Cortex of kidney (tissue), 1 donor: ENCODE measurements around the gene MOB1B.

ENCODE experiments used
- DNase-seq: peaks from one replicate; lab custom pipeline; 2025; lab: John Stamatoyannopoulos, UW

The MOB1B gene

DNA sequence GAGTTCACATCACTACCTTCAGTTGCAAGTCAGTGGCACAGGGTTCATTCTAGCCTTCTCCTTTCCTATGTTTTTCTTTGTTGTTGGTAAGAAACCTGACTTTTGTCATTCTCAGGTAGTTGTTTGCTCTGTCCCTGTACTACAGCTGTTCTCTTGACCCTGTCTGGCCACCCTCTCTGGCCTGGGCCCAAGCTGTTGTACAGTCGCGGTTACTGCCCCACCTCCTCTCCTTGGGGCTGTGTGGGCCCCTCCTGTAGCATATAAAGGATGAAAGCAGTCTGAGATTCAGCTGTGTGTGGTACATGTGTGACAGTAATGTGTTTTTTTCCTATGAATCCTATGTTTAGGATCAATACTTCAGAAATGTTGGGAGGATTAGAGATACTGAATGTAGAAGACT lies 12.5 kb downstream of the MOB1B start:
- no peak for DNase-seq

DNA sequence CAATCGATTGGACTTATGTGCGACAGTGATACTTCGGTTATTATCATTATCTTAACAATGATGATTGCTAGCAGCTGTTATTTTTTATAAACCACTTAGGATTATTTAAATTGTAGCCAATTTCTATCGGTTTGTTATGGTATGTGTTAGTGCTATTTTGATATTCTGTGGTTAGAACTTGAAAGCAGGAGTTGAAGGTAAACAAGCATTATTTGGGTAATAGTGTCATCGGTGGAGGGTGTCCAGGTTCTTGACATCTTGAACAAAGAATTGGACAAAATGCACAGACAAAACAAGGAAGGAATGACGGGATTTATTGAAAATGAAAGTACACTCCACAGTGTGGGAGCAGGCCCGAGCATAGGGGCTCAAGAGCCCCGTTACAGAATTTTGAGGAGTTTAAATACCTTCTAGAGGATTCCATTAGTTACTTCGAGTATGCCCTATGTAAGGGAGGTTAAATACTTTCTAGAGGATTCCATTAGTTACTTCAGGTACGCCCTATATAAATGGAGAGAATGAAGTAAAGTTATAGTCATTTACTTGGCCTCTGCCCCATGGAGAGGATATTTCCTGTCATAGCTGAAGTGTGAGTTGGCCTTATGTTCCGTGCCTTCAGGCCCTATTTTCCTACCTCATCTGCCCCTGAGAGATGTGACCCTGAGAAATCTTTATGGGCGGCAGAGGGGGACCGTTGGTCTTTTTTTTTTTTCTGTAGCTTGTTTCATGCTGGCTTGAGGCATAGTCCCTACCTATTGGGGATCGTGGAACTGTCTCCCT lies 13.1 kb downstream of the MOB1B start:
- DNase-seq = no peak

DNA sequence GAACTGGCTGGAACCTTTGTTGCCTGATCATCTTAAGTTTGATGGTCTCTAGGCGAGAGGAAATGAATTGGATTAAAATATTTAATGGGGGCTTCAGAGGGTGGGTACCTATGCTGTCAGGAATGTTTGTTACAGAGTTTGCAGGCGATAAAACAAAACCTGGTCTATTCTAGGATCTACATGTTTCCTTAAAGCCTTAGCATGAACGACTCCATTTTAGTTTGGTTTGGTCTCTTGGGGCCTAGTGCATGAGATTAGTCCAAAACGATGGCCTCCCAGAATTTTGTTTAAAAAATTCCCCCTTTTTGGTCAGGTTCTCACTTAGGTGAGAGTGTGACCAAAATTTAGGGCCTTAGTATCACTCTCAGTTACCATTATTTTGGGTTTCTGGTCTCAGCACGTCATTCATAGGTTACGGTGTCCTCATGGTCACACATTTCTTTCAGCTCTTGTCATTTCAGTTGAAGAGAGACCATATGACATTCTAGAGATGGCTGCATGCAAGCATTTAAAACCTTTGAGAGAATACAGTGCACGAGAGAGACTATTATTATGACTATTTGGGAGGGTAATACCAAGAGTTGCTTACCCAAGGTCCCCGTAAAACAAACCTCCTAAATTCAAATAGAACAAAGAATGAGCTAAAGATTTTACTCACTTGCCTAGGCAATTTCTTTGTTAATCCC lies 13.8 kb downstream of the MOB1B start:
- no peak for DNase-seq

DNA sequence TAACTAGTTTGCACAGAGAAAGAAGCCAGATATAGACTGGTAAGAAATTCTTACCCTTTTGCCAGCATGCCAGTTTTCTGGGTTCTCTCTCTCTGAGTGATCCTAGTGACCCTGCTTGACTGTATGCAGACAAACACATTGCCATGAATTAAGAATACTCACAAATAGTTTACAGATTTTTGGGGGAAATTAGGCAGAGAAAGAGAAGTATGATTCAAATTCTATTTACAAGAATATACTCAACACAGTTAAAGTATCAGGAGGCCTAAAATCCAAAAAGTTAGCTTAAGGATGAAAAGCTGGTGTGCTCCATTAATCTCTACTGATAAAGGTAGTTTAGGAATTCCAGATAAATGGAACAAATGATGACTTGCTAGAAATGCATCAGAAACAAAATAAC lies 18.4 kb downstream of the MOB1B start:
- DNase-seq = no peak

DNA sequence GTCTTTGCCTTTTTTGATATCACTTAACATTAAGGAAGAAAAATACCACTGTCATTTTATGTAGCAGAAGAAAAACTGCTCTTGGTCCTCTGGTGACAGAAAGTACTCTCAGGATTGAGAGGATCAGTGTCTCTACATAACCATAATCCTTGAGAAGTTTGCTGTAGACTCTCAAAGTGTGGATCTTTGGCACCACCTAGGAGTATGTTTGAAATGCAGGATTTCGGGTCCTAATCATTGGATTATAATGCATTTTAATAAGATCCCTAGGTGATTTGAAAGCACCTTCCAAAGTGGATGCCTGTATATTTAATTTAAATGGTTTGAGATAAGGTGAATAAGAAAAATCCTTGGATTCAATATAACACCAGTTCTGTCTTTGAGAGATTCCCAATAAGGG lies 23.2 kb downstream of the MOB1B start:
- DNase-seq = no peak

DNA sequence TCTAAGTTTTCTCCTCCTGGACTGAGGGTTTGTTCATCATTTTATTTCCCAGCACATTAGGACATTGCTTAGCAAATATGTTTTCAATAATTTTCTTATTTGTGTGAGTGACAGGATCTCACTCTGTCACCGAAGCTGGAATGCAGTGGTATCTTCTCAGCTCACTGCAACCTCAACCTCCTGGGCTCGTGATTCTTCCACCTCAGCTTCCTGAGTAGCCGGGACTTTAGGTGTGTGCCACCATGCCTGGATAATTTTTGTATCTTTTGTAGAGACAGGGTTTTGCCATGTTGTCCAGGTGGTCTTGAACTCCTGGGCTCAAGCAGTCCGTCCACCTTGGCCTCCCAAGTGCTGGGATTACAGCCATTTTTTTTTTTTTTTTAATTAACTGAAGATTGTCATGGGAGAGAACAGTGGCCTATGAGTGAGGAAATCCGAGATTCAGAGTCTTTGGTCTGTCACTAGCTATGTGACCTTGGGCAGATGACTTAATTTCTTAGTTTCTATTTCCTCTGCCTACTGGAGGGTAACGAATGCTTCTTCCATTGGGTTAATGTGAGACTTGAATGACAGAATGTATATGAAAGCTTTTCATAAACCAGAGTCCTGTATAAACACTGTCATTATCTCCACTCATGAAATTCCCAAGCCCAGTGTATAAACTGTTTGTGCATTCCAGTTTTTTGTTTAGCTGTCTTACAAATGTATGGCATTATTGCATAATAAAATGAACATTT lies 23.9 kb downstream of the MOB1B start:
- no peak for DNase-seq

DNA sequence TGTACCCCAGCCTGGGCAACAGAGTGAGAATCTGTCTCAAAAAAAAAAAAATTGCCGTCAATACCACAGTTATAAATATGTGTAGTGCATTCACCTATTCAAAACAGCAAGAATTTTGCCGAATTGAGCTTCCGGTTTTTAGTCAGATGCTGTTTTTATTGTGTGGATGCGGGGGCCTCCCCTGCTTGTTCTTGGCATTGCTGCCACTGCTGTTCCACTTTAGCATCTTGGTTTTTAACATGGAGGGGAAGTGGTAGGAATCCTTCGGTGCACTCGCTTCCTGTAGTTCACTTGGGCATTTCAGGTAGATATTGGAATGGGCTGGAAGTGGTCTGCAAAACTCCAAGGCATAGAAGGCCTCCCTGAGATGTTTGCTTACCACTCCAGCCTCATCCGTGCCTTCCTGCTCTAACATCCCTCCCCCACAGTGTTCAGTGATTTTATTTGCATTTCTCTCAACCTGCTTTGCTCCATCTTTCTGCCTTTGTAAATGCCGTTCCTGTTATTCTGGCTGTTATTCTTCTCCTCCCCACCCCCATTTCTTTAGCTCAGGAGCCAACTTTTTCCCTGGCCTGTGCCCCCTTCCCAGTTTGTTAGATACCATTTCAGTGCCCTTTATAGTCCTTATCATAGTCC lies 25.5 kb downstream of the MOB1B start:
- no peak for DNase-seq

DNA sequence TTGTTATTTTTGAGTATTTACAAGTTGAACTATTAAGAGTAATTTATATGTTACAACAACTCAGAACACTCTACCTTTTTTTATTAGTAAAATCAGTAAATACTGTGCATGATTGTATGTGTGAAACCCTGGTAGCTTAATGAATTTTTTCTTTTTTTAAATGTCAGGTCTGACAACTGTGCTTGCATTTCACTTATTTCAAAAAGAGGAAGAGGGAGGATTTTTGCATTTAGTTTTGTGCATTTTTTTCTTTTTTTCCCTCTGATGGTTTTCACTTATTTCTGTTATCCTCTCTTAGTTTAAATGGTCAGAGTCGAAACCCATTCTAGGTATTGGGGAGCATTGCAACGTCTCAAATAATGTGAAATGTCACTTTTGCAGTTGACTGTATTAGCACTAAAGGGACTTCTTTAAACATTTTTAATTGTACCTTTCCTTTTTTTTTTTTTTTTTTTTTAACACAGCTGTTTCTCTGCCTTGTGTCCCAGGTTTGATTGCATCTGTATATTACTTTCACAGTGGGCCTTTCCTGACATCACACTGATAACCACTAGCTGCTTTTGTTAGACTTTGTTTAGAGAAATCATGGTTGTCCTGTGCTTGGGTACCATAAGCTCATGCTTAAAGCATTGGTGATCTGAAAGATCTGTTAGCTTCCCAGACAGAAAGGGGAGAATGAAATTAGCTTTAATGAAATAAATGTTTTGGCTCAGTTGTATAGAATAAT lies 28.5 kb downstream of the MOB1B start:
- no peak for DNase-seq

DNA sequence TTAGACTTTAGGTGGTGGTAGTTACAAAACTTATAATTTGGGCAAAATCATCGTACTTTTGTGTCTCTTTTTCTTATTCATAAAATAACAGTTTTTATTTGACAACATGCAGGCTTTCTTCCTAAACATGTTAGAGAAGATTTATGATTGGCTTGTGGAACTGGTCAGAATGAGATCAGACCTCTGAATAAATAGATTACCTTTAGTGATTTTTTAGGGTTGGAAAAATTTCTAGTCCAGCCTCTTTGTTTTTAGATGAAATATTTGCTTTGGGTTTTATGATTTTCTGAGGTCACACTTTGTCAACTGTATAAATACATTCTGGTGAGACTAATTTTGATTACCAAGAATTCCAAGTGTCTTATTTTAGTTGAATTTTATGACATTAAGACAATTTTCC lies 29.2 kb downstream of the MOB1B start:
- DNase-seq = no peak

DNA sequence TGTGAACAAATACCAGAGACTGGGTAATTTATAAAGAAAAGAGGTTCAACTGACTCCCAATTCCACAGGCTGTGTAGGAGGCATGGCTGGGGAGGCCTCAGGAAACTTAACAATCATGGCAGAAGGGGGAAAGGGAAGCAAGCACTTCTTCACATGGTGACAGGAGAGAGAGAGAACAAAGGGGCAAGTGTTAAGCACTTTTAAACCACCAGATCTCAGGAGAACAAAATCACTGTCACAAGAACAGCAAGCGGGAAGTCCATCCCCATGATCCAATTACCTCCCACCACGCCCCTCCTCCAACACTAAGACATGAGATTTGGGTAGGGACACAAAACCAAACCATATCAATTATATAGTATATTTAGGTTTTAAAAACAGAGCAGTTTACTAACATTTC lies 30.8 kb downstream of the MOB1B start:
- no peak for DNase-seq

DNA sequence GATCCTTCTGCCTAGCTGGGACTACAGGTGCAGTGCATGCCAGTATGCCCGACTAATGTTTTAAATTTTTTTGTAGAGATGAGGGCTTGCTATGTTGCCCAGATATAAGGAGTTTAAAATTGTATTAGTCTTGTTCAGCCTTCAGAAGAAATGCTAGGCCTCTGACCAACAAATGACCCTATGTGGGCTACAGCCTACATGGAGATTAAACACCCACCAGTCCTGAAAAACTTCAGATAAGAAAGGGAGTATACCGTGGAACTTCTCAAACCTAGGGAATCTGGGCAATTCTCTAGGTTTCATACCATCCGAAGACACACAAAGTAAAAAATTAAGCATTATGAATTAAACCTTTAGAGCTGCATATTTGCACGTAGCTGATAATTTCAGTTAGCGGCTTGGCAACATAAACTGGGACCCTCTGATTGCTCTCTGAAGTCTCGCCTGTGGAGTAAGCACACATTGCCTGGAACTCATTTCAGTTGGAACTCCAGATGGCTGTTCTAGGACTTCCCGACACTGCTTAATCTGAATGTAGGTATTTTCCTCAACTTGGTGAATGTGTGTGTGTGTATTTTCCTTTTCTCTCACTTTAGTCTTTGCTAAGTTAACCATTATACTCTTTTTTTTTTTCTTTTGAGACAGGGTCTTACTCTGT lies 33.0 kb downstream of the MOB1B start:
- DNase-seq = no peak

DNA sequence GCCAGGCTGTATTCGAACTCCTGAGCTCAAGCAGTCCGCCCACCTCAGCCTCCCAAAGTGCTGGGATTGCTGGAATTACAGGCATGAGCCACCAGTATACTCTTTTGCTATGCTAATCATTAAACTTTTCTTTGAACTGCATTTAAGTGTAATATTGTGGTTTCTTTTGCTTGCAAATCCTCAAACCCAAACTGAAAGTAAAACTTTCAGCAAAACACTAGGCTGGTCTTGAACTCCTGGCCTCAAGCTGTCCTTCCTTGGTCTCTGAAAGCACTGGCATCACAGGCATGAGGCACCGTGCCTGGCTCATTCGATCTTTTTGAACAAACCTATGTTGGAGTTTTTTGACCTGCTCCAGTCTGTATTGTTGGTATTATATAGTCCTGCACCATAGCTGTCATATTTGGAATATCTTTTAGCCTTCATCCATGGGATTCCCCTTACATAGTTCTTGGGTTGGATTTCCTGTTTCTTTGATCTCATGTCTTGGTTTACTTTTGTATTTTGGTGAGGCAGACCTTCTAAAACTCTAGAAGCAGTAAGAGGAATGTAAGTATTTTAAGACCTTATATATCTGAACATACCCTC lies 34.1 kb downstream of the MOB1B start:
- DNase-seq = no peak

DNA sequence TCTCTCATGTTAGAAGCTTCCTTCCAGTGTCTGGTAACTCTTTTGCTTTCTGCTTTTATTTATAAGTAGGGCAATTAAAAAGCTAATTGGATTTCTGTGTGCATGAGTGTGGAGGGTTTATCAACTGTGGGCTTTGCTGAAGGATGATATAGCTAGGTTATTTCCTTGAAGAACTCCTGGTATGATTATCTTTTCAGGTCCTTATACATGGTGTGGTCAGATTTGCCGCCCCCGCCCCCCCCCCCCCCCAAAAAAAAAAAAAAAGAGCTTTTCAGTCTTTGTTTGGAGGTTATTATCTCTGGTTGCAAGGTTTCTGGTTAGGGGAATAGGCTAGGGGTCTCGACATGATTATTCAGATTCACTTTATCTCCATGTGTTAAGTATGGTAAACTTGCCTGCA lies 35.9 kb downstream of the MOB1B start:
- no peak for DNase-seq

DNA sequence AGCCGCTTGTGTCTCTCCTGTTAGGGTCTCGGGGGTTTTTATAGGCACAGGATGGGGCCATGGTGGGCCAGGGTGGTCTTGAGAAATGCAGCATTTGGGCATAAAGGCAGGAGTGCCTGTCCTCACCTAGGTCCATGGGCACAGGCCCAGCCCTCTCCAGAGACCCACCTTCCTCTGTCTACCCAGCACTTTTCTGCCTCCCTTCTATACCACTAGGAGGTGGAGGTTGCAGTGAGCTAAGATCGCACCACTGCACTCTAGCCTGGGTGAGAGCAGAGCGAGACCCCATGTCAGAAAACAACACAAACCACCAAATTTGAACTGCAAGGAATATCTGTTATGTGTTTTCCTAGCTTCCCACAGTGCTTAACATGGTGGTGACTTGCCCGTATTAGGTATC lies 38.0 kb downstream of the MOB1B start:
- DNase-seq = no peak

DNA sequence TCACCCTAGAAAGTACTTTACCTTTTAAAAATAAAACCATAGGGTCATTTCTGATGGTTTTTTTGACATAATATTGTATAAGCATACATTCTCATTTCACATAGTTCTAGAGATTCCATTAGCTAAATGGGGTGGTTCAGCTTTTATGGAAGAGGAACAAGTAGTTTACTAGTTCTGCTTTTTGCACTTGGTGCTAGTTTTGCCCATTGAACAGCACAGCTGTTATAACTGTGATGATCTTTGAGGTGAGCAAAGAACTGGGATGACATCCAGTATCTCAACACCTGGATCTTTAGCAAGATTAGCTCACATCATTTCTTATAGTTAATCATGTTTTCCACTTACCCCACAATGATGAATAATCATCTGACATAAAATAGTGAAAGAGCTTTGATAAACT lies 40.9 kb downstream of the MOB1B start:
- no peak for DNase-seq

DNA sequence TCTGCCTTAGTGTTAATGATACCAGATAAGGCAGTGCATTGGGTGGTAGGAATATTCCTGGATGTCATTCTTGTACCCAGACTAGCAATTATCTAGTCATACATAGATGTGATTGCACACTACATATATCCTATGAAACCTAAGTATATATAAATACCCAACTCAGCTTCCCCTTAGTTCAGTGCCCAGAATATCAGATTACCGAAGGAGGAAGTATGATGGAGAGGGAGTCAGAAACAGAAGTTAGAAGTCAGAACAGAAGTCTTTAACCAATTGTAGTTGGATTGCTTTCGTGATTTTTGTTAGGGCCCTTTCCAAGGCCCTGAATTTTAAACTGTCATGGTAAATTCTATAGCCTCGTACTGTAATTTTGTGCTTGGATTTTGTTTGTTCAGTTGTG lies 42.9 kb downstream of the MOB1B start:
- DNase-seq = no peak

DNA sequence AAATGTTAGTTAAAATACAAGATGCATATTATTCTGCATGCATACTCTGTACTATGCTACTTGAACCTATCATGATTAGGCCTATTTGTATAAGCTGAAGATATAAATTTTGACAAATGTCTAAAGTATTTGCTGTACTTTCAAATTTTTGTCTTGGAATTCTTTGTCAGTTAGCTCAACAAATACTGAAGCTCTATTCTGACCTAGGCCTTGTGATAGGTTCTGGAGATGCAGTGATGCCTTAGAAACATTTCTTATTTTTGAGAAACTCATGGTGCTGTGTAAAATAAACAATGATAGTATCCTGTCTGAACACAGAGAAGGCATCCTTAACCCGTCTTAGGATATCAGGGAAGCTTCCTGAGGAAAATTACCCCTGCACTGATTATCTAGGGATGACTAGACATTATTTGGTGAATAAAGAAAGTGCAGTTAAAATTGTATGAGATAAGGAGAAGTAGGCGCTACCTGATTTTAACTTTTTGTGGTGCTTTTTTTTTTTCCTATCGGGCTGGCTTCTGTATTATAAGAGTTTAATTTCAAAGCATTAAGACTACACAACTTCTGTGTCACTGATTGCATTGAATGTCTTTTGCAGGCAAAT lies 43.4 kb downstream of the MOB1B start:
- no peak for DNase-seq

DNA sequence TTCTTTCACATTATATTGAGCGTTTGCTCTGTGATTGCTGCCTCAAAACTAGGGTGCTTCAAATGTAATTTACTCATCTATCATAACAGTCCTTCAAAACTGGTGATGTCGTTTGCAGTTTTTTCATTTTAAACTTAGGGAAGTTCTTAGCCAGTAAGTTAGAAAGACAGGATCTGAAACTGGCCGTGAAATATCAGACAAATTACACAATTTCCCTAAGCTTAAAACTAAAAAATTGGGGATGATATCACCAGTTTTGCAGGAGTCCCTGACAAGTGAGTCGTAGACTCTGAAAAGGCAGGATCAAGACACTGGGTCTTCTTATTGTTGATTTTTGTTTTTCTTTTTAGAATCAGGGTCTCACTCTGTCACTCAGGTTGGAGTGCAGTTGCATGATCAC lies 44.8 kb downstream of the MOB1B start:
- no peak for DNase-seq

DNA sequence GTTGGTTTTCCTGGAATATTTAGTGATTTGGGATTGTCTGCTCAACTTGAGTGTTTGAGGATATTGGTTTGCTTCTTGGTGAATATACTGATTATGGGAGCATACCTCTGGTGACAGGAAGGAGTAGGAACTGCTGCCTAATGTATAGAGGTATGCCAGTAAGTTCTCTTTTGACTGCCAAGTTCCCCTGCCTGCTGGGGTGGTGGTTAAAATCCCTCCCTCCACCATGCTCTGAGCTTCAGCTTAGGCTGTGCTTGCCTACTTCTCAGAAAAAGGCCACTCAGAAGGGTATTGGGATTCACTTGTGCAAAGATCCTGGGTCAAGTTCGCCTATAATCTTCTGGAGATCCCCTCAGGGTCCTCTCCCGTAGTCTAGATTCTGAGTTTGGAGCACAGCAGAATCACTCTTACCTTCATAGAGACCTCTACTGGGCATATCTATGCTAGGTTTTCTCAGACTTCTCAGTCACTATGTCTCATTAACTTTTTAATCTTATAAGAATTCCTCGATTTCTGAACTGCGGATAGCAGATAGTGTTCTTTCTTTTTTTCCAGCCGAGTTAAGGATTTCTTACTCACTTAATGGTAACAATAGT lies 46.6 kb downstream of the MOB1B start:
- no peak for DNase-seq

DNA sequence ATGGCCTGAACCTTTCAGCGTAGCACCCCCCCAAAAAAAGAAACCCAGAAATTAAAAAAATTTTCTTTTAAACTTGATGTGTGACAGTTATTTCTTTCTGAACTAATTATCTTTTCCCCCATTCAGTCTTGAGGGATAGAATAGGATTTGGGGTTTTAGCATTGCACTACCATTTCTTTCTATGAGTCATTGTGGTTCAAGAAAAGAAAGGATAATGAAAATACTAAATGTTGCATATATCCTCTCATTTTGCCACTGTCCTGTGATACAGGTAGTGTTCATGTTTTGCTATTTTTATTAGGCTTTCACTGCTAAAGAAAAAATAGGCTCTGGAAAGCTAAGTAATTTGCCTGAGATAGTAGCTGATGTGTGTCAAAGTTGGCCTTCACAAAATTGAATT lies 51.9 kb downstream of the MOB1B start:
- no peak for DNase-seq
